Calu3 (cell line): ENCODE data around the gene GDF7. TPM values are rescaled to one million over a fixed set of nuclear protein-coding genes. Genes with fewer than 3 reads are reported as not detected.

ENCODE experiments used
- BruUV-seq: library from RNA; stranded (reverse); fragments of 400-500 nt; replicated peaks from 2 replicates; lab custom pipeline; 2021; lab: Mats Ljungman, UMichigan
- CTCF ChIA-PET: fragments of 300-600 bp; sonication (Branson Sonifier 250); formaldehyde crosslinking; loops from one replicate; lab custom pipeline; 2022; ENCODE audit warnings: antibody characterized with exemption; lab: Charles Lee
- DNase-seq: peaks from one replicate; pipeline ENCODE4 v3.0.0; 2022
- H3K27ac Mint-ChIP-seq: one replicate; pipeline ENCODE4 v1.8.0; 2022; ENCODE audit warnings: mixed read lengths; ENCODE audit not compliant: unreplicated experiment
- H3K27me3 Mint-ChIP-seq: one replicate; pipeline ENCODE4 v1.8.0; 2022; ENCODE audit warnings: mixed read lengths; ENCODE audit not compliant: unreplicated experiment
- H3K36me3 Mint-ChIP-seq: one replicate; pipeline ENCODE4 v1.8.0; 2022; ENCODE audit warnings: mild to moderate bottlenecking, moderate library complexity, mixed read lengths; ENCODE audit not compliant: insufficient read depth, unreplicated experiment
- H3K4me1 Mint-ChIP-seq: one replicate; pipeline ENCODE4 v1.8.0; 2022; ENCODE audit warnings: mild to moderate bottlenecking, low read depth, mixed read lengths; ENCODE audit not compliant: unreplicated experiment
- H3K4me3 Mint-ChIP-seq: one replicate; pipeline ENCODE4 v1.8.0; 2022; ENCODE audit warnings: mild to moderate bottlenecking, low read depth, moderate library complexity, mixed read lengths; ENCODE audit not compliant: unreplicated experiment
- H3K9me3 Mint-ChIP-seq: one replicate; pipeline ENCODE4 v1.8.0; 2022; ENCODE audit warnings: low read depth, mixed read lengths; ENCODE audit not compliant: unreplicated experiment
- CTCF ChIP-seq: fragments of 200-600 bp; IDR thresholded peaks from one replicate; pipeline ENCODE4 v1.8.0; 2022; ENCODE audit warnings: antibody characterized with exemption; ENCODE audit not compliant: unreplicated experiment
- intact Hi-C: fragments of 100-400 bp; cut with micrococcal nuclease; formaldehyde crosslinking; loops from one replicate; pipeline ENCODE4 v1.10.0; 2022; ENCODE audit not compliant: unreplicated experiment
- total RNA-seq: library from RNA; stranded (reverse); gene quantifications from 2 replicates; pipeline ENCODE4 v1.2.3, GENCODE V29; 2022

GDF7 gene
- total RNA-seq, 1 experiment from 2014 or later, result not detected

GRCh38 chr2:20630967-20631366, 36.0 kb upstream of the GDF7 start:
- TF ChIP-seq CTCF, result no peak
- BruUV-seq, result no TSS peak
- no peak overlapping the region for H3K4me3 Mint-ChIP-seq
- intact Hi-C loops, result loop anchor here (5.0 kb wide), 1 partner anchor 49 kb away; no protein-coding TSS in a partner anchor
- no peaks in the 10 kb centered on the region for H3K9me3 Mint-ChIP-seq
- CTCF ChIA-PET, result interaction anchor here (0.7 kb wide), 1 partner anchor 192 kb away, joined by 3 read pairs; no protein-coding TSS in a partner anchor
- H3K4me1 Mint-ChIP-seq, result peaks cover 25% of the 10 kb centered on the region
- H3K36me3 Mint-ChIP-seq, result peaks cover 19% of the 10 kb centered on the region
- no peaks in the 10 kb centered on the region for H3K27me3 Mint-ChIP-seq
- no peak for DNase-seq
- H3K27ac Mint-ChIP-seq, result no peak overlapping the region

- no peak for DNase-seq
- intact Hi-C loops, result loop anchor here (5.0 kb wide), 1 partner anchor 49 kb away; no protein-coding TSS in a partner anchor
- Mint-ChIP-seq H3K4me1 (peaks cover 29% of the 10 kb centered on the region), H3K9me3 (no peaks in the 10 kb centered on the region), H3K27me3 (no peaks in the 10 kb centered on the region), H3K27ac (no peak overlapping the region), H3K4me3 (no peak overlapping the region), H3K36me3 (peaks cover 24% of the 10 kb centered on the region)
- BruUV-seq, result no TSS peak
- CTCF ChIA-PET, result interaction anchor here (0.7 kb wide), 1 partner anchor 20 kb away, joined by 12 read pairs; no protein-coding TSS in a partner anchor
- TF ChIP-seq CTCF, result no peak
Measured at GRCh38 chr2:20631617-20632307, 35.2 kb upstream of the GDF7 start.

GRCh38 chr2:20632446-20632990, 34.4 kb upstream of the GDF7 start:
- DNase-seq, result no peak
- TF ChIP-seq CTCF, result no peak
- CTCF ChIA-PET, result interaction anchor here (2.8 kb wide), 1 partner anchor 15 kb away, joined by 18 read pairs; no protein-coding TSS in a partner anchor

GRCh38 chr2:20633001-20633400, 33.9 kb upstream of the GDF7 start:
- intact Hi-C loops, result loop anchor here (5.0 kb wide), 1 partner anchor 51 kb away; no protein-coding TSS in a partner anchor
- Mint-ChIP-seq H3K9me3 (no peaks in the 10 kb centered on the region), H3K36me3 (peaks cover 24% of the 10 kb centered on the region), H3K4me1 (peaks cover 29% of the 10 kb centered on the region), H3K27me3 (no peaks in the 10 kb centered on the region), H3K27ac (peak overlapping the region; percentile 79), H3K4me3 (no peak overlapping the region)
- no peak for TF ChIP-seq CTCF
- CTCF ChIA-PET, result interaction anchor here (2.8 to 3.3 kb wide), 2 partner anchors 15 to 222 kb away, joined by 18 to 31 read pairs; no protein-coding TSS in a partner anchor
- no TSS peak for BruUV-seq
- no peak for DNase-seq

More at GRCh38 chr2:20632446-20632990, 34.4 kb upstream of the GDF7 start:
- intact Hi-C loops, result loop anchor here (5.0 kb wide), 1 partner anchor 50 kb away; no protein-coding TSS in a partner anchor
- Mint-ChIP-seq H3K27ac (peak overlapping the region; percentile 79), H3K4me1 (peaks cover 29% of the 10 kb centered on the region), H3K36me3 (peaks cover 24% of the 10 kb centered on the region), H3K4me3 (no peak overlapping the region), H3K9me3 (no peaks in the 10 kb centered on the region), H3K27me3 (no peaks in the 10 kb centered on the region)
- no TSS peak for BruUV-seq
